Uterus (tissue), 2 donors: ENCODE data around the gene CNPY1.

Source experiments
- CTCF ChIP-seq, 4 experiments: fragments of 200-600 bp in 2 of 4; fragments of 450-650 bp in 2 of 4; sonication (generic) in 2 of 4; IDR thresholded peaks; one replicate each; pipeline ENCODE4 v1.5.1; 2016 to 2019; ENCODE audit warnings: antibody characterized with exemption in 4 of 4, mild to moderate bottlenecking in 2 of 4, moderate library complexity in 1 of 4
- POLR2A ChIP-seq, 2 donors: fragments of 450-650 bp; IDR thresholded peaks; one replicate each; pipeline ENCODE4 v1.6.1; 2016; ENCODE audit warnings: antibody characterized with exemption in 2 of 2, mild to moderate bottlenecking in 1 of 2, moderate library complexity in 1 of 2

DNA sequence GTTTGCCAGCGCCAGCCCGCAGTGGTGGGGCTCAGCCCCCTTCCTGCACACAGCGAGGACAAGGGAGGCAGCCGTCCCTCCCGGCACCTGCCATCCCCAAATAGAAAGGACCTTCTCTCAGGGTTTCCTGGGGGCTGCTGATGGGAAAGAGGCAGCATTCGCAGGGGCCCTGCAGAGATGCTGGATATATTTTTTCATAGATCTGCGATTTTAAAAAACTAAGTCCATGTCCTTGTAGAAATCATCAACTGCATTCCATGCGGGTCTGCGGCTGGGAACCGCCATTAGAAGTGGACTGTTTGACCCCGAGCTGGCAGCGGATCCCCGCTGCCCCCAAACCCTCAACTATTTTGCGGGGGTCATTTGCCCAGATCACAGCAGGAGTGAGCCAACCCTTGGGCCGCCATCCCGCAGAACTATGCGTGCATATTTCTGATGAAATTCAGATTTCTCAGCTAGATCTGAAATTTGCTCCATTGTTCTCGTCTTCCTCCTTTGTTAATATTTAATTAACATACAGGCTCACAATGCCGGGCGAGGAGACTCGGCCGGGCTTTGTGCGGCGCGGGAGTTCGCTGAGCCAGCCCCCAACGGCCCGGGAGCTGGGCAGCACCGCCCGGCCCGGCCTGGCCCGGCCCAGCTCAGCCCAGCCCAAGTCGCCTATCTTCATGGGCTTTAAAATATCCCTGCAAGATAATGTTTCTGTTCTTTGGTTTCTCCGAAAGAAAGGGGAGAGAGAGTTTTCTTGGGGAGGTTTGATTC is 86.5 kb downstream of the CNPY1 start:
- no peak for TF ChIP-seq CTCF (IDR thresholded peaks at IDR 0.05)
- TF ChIP-seq POLR2A (IDR thresholded peaks at IDR 0.05): no peak
